Suprapubic skin (tissue), 4 donors: ENCODE results near the gene NT5DC3. TPM values are rescaled to one million over a fixed set of nuclear protein-coding genes. Genes with fewer than 3 reads are reported as not detected.

Experiments used
- DNase-seq, 2 donors: peaks; one replicate each; pipeline ENCODE4 v3.0.0-alpha.2; 2019; ENCODE audit warnings: low spot score in 2 of 2
- H3K27ac ChIP-seq: fragments of 200-600 bp; sonication (generic); one replicate; pipeline ENCODE4 v1.5.1; 2019
- H3K27me3 ChIP-seq: fragments of 200-600 bp; sonication (generic); one replicate; pipeline ENCODE4 v1.5.1; 2019
- H3K36me3 ChIP-seq: fragments of 200-600 bp; sonication (generic); one replicate; pipeline ENCODE4 v1.5.1; 2019
- H3K4me1 ChIP-seq: fragments of 200-600 bp; sonication (generic); one replicate; pipeline ENCODE4 v1.5.1; 2019
- H3K4me3 ChIP-seq: fragments of 200-600 bp; sonication (generic); one replicate; pipeline ENCODE4 v1.5.1; 2019; ENCODE audit warnings: mild to moderate bottlenecking
- H3K9me3 ChIP-seq: fragments of 200-600 bp; sonication (generic); one replicate; pipeline ENCODE4 v1.5.1; 2019
- CTCF ChIP-seq, 2 donors: fragments of 200-600 bp in 1 of 2; fragments of 450-650 bp in 1 of 2; sonication (generic) in 1 of 2; IDR thresholded peaks; one replicate each; pipeline ENCODE4 v1.5.1; 2016 to 2019; ENCODE audit warnings: antibody characterized with exemption in 2 of 2, mild to moderate bottlenecking in 1 of 2, moderate library complexity in 1 of 2
- EP300 ChIP-seq: sonication (generic); formaldehyde crosslinking; IDR thresholded peaks from one replicate; pipeline ENCODE4 v1.6.1; 2017; ENCODE audit warnings: antibody characterized with exemption
- POLR2A ChIP-seq, 2 donors: fragments of 450-650 bp; IDR thresholded peaks; one replicate each; pipeline ENCODE4 v1.6.1; 2017; ENCODE audit warnings: antibody characterized with exemption in 2 of 2, mild to moderate bottlenecking in 2 of 2, moderate library complexity in 2 of 2
- POLR2AphosphoS5 ChIP-seq, 3 donors: sonication (generic); formaldehyde crosslinking; IDR thresholded peaks; one replicate each; pipeline ENCODE4 v1.6.1; 2017; ENCODE audit warnings: antibody characterized with exemption in 3 of 3
- WGBS: methylation state at CpG from one replicate; pipeline ENCODE4 v1.1.5; 2018; 5-methylcytosine and 5-hydroxymethylcytosine counted together
- total RNA-seq, 4 donors: library from RNA; depleted of rRNA; stranded (reverse); fragments of >200 nt; gene quantifications; one replicate each; pipeline ENCODE4 v1.1.0, GENCODE V29; 2016

NT5DC3 gene
- total RNA-seq, 4 donors from 2014 or later = 4.2 to 6.5 (median 5.0) TPM

DNA sequence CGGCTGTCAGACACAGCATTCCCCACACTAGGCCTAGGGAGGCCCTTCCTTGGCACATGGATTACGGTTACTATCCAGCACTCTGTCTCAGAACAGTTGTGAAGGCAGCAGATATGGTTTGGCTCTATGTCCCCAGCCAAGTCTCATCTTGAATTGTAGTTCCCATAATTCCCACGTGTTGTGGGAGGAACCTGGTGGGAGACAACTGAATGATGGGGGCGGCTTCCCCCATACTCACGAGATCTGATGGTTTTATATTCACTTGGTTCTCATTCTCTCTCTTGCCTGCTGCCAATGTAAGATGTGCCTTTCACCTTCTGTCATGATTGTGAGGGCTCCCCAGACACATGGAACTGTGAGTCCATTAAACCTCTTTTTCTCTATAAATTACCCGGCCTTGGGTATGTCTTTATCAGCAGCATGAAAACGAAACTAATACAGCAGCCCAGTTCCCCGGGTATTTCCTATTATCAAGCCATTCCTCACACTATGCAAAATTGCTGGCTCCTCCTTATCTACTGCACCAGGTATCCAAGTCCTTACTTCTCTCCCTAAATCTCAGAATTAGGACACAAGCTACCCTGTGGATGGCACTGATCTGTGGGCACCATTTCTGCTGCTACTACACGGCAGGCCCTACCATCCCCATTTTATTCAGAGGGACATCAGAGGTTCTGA lies 33.3 kb downstream of the NT5DC3 start:
- no peak overlapping the region for H3K27ac ChIP-seq

DNA sequence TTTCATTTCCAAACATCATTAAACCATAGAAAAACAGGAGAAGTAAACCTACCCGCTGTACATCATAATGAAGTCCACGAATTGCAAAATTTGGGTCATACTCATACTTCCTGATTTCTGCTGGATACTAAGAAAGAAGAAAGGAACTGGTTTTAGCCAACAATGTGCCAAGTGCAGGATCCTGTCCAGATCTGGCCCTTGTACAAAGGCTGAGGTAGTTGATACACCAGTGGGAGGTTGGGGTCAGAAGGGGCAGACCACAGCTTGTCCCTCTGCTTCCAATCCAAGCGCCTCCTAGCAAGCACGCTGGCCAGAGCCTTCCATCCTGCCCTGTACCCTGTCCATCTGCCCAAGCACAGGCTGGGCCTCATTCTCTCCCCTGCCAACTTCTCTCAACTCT lies 34.2 kb downstream of the NT5DC3 start:
- Histone ChIP-seq H3K9me3 (no peaks in the 10 kb centered on the region), H3K4me1 (peaks cover 8% of the 10 kb centered on the region), H3K4me3 (no peak overlapping the region), H3K27ac (no peak overlapping the region), H3K36me3 (no peaks in the 10 kb centered on the region), H3K27me3 (no peaks in the 10 kb centered on the region)
- DNase-seq = no peak
- no peak for TF ChIP-seq CTCF (IDR thresholded peaks at IDR 0.05)
- WGBS = 85% methylated on average over 4 of the region's 4 CpGs

More for the DNA sequence above, 33.3 kb downstream of the NT5DC3 start:
- WGBS = 89% methylated on average over 9 of the region's 9 CpGs
- no peaks in the 10 kb centered on the region for H3K9me3 ChIP-seq
- H3K4me1 ChIP-seq = peaks cover 3% of the 10 kb centered on the region
- no peak for DNase-seq
- no peaks in the 10 kb centered on the region for H3K36me3 ChIP-seq
- H3K27me3 ChIP-seq = no peaks in the 10 kb centered on the region
- no peak overlapping the region for H3K4me3 ChIP-seq
- TF ChIP-seq EP300 (no peak), CTCF (IDR thresholded peaks at IDR 0.05) (no peak), POLR2AphosphoS5 (IDR thresholded peaks at IDR 0.05) (no peak), POLR2A (IDR thresholded peaks at IDR 0.05) (no peak)

GRCh38 chr12:103805655-103806360 lies 35.2 kb downstream of the NT5DC3 start:
- no peak for DNase-seq
- no peaks in the 10 kb centered on the region for H3K27me3 ChIP-seq
- H3K27ac ChIP-seq = no peak overlapping the region
- no peaks in the 10 kb centered on the region for H3K9me3 ChIP-seq
- TF ChIP-seq POLR2AphosphoS5 (IDR thresholded peaks at IDR 0.05) (no peak), EP300 (no peak), POLR2A (IDR thresholded peaks at IDR 0.05) (no peak), CTCF (IDR thresholded peaks at IDR 0.05) (no peak)
- H3K36me3 ChIP-seq = no peaks in the 10 kb centered on the region
- peaks cover 13% of the 10 kb centered on the region for H3K4me1 ChIP-seq
- WGBS = 87% methylated on average over 5 of the region's 5 CpGs
- H3K4me3 ChIP-seq = no peak overlapping the region

DNA sequence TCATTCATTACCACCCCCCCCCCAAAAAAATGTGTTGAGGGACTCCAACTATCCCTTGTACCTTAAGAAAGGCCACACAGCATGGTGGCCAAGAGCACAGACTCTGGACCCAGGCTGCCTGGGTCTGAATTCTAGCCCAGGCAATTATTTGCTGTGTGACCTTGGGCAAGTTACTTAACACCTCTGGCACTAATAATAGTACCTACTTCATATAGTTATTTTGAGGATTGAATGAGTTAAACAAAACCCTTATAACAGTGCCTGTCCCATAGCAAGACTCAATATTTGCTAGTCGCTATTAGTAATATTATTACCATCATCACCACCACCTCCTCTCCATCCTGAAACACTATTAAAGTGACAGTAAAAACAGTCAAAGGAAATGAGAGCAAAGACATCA lies 37.2 kb downstream of the NT5DC3 start:
- no peak for TF ChIP-seq POLR2AphosphoS5 (IDR thresholded peaks at IDR 0.05)
- TF ChIP-seq CTCF (IDR thresholded peaks at IDR 0.05) = no peak
- no peak for TF ChIP-seq POLR2A (IDR thresholded peaks at IDR 0.05)
- no peak for TF ChIP-seq EP300
- Histone ChIP-seq H3K27ac (no peak overlapping the region), H3K27me3 (no peaks in the 10 kb centered on the region), H3K9me3 (no peaks in the 10 kb centered on the region), H3K36me3 (no peaks in the 10 kb centered on the region), H3K4me3 (no peak overlapping the region), H3K4me1 (peaks cover 28% of the 10 kb centered on the region)
- WGBS = 95% methylated on average over 1 of the region's 1 CpG
- no peak for DNase-seq

GRCh38 chr12:103802586-103802886 lies 38.5 kb downstream of the NT5DC3 start:
- H3K27me3 ChIP-seq = no peaks in the 10 kb centered on the region
- DNase-seq = no peak
- H3K36me3 ChIP-seq = no peaks in the 10 kb centered on the region
- H3K27ac ChIP-seq = no peak overlapping the region
- H3K4me1 ChIP-seq = peaks cover 28% of the 10 kb centered on the region
- 91% methylated on average over 1 of the region's 1 CpG for WGBS
- H3K9me3 ChIP-seq = no peaks in the 10 kb centered on the region
- TF ChIP-seq CTCF (IDR thresholded peaks at IDR 0.05) = no peak
- no peak for TF ChIP-seq POLR2A (IDR thresholded peaks at IDR 0.05)
- no peak for TF ChIP-seq EP300
- TF ChIP-seq POLR2AphosphoS5 (IDR thresholded peaks at IDR 0.05) = no peak
- H3K4me3 ChIP-seq = no peak overlapping the region
